GM21447 (cell line): Measurements from ENCODE around the gene SYCP2L.
"Not testable (repeated sequence)": the region's sequence is repeated elsewhere in the genome, so short reads cannot be mapped to it uniquely, and the experiment has no call there.

ENCODE experiments used
- ATAC-seq: cut with Tn5 transposase; IDR thresholded peaks from one replicate; pipeline ENCODE4 v1.9.1; 2021; ENCODE audit not compliant: unreplicated experiment

SYCP2L gene

DNA sequence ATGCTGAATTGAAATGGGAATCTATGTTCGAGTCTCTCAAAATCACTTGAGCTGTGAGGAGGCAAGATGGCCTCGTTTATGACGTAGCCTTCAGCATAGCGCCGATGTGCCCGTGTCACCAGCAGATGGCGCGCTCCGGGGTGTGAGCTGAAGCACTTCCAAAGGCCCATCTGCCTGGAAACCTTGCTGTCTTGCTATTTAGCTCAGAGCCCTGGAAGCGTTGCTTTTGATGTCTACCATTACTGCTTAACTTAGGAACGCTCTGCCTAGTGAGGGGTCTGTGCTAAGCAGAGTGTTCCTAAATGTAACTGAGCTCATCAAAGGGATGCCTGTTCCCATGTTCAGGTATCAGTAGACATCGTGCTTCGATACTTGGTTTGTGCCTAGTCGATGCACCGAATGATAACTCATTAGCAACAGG is 67.7 kb downstream of the SYCP2L start:
- peak; percentile 90 for ATAC-seq

DNA sequence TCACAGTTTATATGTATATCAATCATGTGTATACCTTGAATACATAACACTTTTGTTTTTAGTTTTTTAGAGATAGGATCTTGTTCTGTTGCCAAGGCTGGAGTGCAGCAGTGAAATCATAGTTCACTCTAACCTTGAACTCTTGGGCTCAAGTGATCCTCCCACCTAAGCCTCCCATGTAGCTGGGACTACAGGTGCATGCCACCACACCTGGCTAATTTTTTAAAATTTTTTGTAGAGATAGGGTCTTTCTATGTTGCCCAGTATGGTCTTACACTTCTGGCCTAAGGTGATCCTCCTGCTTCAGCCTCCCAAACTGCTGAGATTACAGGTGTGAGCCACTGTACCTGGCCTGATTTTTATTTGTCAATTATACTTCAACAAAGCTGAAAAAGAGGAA is 69.9 kb downstream of the SYCP2L start:
- no peak for ATAC-seq

- ATAC-seq: no peak
Measured at GRCh38 chr6:10957414-10957886, 70.6 kb downstream of the SYCP2L start.

GRCh38 chr6:10960171-10960570 is 73.3 kb downstream of the SYCP2L start:
- ATAC-seq: no peak

DNA sequence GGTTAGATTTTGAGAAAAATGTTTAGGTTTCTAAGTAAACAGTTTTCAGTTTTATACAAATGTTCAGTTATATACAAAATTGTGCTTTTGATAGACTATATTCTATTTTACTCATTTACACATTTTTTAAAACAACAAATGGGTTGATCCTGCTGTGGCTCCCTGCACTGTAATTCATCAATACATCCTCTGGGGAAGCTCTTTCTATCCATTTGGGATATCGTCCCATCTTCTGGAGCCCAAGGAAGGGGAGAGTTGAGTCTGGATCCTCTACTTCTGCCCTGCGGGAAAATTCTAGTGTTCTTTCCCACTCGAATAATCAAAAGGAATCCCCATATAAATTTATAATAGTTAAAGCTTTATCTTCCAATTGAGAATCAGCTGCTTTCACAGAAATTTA is 75.0 kb downstream of the SYCP2L start:
- no peak for ATAC-seq

GRCh38 chr6:10962673-10963072 is 75.8 kb downstream of the SYCP2L start:
- peak; percentile 45 for ATAC-seq

DNA sequence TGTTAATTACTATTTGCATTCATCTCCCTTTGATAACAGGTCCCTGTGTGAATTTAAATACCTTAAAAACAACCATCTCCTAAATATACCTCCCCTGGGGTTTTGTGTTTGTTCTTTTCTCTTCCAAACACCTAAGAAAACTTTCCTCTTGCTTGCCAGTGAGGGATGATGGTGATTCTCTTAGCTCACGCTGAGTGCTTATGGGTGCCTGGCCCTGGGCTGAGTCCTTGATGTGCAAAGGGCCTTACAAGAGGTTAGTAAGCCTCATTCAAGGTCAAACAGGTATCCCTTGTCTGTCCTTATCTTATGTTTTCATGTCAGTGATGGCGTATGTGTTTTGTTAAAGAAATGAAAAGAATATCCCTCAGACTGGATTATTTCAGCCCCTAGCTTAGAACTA is 76.3 kb downstream of the SYCP2L start:
- ATAC-seq: no peak

DNA sequence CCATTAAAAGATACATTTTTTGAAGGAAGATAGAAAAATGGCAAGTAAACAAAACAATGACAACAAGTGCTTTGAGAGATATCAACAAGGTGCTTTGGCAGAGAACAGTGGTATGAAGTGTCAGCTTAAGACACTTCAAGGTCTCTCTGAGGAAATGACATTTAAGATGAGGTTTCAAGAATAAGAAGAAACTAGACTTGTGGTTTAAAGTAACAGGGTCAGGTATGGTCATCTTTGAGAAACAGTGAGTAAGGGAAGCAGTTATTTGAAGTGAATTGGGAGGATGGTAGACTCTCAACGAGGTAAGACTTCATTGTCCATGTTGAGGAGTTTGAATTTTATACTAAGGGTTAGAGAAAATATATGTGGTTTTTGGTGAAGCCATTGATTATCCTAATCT is 77.8 kb downstream of the SYCP2L start:
- peak; percentile 95 for ATAC-seq

- ATAC-seq: no peak
Measured at GRCh38 chr6:10968776-10969175, 81.9 kb downstream of the SYCP2L start.

DNA sequence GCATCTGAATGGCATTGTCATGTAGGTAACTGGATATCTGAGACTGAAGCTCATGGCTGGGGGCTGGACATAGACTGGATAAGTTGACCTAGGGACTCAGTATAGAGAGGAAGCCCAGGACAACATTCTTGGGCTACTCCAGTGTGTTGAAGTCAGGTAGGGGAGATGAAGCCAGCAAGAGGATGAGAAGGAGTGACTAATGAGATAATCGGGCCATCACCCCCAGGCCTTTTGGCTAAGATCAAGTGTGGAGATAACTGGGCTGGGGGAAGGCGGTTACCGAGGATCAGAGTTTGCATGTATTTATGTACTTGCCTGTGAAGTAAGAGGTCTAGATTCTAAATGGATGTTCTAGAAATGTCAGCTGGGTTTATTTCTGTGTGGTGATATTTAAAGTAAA is 83.9 kb downstream of the SYCP2L start:
- no peak for ATAC-seq

DNA sequence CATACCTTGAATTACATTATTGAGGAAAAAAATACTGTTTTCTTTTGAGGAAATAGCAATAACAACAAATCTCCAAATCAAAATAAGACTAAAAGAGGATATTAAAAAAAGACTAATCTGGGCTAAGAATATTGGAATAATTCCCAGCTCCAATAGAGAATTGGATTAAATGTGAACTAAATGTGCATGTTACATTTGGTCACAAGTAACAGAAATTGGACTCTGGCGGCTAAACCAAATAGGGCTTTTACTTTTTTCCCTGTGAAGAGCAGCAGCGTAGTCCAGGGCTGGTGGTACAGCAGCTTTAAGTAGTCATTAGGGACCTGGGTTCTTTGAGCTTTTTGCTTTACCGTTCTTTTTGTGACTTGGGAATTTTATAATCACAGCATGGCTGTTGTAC is 85.3 kb downstream of the SYCP2L start:
- no peak for ATAC-seq

GRCh38 chr6:10976571-10976970 is 89.7 kb downstream of the SYCP2L start:
- ATAC-seq: no peak

DNA sequence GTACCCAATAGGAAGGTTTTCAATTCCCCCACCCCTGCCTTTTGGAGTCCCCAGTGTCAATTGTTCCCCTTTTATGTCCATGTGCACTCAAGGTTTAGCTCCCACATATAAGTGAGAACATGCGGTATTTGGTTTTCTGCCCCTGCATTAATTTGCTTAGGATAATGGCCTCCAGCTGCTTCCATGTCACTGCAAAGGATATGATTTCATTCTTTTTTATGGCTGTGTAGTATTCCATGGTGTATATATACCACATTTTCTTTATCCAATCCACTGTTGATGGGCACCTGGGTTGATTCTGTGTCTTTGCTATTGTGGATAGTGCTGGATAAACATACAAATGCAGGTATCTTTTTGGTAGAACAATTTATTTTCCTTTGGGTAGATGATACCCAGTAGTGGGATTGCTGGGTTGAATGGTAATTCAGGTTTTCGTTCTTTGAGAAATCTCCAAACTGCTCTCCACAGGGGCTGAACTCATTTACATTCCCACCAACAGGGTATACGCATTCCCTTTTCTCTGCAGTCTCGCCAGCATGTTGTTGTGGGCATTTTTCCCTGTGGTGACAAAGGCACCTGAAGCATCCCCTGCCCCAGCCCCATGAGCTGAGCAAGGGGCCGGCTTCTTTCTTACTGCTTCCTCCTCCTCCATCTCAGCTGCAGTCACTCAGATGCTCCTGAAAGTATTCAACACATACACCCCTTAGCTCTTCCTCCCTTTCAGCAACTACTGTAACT is 90.5 kb downstream of the SYCP2L start:
- ATAC-seq: no peak

GRCh38 chr6:10979603-10980002 is 92.8 kb downstream of the SYCP2L start:
- no peak for ATAC-seq

GRCh38 chr6:10981409-10981808 is 94.6 kb downstream of the SYCP2L start:
- no peak for ATAC-seq

DNA sequence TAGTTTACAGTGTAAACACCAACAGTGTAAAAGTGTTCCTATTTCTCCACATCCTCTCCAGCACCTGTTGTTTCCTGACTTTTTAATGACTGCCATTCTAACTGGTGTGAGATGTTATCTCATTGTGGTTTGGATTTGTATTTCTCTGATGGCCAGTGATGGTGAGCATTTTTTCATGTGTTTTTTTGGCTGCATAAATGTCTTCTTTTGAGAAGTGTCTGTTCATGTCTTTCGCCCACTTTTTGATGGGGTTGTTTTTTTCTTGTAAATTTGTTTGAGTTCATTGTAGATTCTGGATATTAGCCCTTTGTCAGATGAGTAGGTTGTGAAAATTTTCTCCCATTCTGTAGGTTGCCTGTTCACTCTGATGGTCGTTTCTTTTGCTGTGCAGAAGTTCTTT is 98.1 kb downstream of the SYCP2L start:
- not testable (repeated sequence) for ATAC-seq

DNA sequence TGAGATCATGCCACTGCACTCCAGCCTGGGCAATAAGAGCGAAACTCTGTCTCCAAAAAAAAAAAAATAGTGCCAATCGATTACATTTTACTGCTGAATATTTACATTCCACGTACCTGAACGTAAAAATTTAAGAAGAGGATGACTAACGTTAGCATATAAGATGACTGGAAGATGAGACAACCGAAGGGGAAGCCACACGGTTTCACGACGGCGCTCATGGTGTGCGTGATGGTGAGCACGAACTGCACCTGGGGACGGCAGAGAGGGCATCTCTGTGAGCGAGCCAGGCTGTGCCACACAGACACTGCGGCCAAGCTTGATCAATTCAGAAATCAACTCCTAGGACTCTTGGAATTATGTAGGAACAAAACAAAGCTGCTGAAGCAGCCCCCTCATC is 102.7 kb downstream of the SYCP2L start:
- no peak for ATAC-seq

DNA sequence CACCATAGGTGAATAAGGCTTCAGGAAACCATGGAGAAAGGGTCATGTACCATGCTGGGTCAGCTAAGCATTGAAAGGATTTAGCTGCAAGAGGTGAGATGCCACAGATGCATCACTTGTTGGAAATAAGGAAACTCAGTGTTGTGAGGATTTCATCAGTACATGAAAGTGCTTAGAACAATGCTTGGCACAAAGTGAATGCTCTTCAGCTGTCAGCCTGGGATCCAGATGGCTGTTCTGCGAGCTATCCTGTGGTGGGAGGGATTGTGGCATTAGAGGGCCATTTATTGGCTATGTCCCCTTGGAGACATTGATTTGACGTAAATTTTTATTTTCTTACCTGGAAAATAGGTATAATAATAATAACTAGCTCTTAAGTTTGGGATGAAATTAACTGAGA is 104.3 kb downstream of the SYCP2L start:
- ATAC-seq: no peak

DNA sequence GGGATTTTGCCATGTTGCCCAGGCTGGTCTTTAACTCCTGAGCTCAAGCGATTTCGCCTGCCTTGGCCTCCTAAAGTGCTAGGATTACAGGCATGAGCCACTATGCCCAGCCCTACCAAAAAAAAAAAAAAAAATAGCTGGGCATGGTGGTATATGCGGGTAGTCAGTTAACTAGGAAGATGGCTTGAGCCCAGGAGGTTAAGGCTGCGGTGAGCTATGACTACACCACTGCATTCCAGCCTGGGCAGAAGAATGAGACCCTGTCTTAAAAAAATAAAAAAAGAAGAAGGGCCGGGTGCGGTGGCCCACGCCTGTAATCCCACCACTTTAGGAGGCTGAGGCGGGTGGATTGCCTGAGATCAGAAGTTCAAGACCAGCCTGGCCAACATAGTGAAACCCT is 107.0 kb downstream of the SYCP2L start:
- no peak for ATAC-seq

DNA sequence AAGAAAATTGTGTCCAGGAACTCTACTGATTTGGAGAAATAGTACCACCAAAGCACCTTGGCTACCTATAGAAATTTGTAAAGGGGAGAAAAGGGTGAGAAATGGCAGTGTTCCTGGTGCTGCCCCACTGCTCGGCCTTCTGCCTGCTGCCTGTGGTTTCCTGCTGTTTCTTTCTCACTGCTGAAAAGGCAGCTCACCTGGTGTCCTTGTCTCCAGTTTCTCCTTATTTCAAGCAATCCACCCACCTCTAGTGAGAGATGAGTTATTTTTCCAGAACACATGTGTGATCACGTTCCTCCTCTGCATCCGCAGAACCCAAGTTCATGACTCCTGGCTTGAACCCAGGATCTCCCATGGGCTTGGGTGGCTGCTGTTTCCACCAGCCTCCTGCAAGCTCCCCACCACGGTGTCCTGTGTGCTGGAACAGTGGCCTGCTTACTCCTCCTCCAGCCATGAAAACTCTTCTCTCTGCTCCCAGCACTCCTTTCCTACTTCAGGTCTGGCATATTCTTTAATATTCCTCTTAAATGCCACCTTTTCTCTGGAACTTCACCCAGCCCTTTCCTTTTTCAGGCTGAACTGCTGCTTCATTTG is 108.4 kb downstream of the SYCP2L start:
- no peak for ATAC-seq

DNA sequence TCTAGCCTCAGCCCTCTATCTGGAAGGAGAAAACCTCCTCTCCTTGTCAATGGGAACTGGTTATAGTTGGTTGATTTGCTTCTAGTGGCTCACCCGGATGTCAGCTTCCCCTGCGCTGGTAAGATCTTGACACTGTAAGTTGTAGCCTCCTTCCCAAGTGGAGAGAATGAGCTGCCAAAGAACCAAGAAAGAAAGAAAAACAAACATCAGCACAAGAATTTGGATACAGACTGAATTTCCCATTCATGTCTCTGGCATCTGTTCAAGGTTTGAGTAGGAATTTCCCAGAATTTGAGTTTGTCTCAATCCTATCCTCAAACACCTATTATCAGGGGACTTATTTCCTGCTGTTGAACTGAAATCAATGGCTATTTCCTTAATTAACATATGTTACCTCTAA is 113.1 kb downstream of the SYCP2L start:
- no peak for ATAC-seq

DNA sequence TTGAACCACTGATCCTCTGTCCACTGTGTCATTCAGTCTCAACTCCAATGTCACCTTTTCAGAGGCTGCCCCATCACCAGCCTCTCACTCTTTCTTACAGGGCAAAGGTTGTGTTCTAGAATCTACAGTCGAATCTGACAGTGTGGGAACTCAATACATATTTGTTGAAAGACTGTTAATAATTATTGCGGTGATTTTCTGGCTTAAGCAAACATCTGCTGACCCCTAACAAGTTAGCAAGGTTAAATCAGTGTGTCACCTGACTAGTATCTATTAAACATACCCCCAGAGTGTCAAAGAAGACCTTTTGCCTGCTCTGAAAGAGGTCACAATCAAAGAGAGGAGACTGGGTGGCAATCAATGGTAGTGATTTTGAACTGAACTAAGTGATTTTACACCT is 115.3 kb downstream of the SYCP2L start:
- no peak for ATAC-seq

DNA sequence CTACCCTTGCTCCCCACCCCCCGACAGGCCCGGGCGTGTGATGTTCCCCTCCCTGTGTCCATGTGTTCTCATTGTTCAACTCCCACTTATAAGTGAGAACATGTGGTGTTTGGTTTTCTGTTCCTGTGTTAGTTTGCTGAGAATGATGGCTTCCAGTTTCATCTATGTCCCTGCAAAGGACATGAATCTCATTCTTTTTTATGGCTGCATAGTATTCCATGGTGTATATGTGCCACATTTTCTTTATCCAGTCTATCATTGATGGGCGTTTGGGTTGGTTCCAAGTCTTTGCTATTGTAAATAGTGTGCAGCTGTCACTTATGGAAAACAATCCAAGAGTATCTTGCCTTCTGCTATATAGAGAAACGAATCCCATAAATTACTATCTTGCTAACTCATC is 116.4 kb downstream of the SYCP2L start:
- ATAC-seq: not testable (repeated sequence)
